SH-SY5Y (cell line): ENCODE results near the gene APOBEC3G.

Experiments used
- GATA2 ChIP-seq: IDR thresholded peaks from 2 replicates; pipeline ENCODE4 v1.6.1; 2011; ENCODE audit warnings: mild to moderate bottlenecking, low read depth, low read length
- GATA3 ChIP-seq: IDR thresholded peaks from 2 replicates; pipeline ENCODE4 v1.6.1; 2011; ENCODE audit warnings: low read depth, mild to moderate bottlenecking, low read length, moderate library complexity

DNA sequence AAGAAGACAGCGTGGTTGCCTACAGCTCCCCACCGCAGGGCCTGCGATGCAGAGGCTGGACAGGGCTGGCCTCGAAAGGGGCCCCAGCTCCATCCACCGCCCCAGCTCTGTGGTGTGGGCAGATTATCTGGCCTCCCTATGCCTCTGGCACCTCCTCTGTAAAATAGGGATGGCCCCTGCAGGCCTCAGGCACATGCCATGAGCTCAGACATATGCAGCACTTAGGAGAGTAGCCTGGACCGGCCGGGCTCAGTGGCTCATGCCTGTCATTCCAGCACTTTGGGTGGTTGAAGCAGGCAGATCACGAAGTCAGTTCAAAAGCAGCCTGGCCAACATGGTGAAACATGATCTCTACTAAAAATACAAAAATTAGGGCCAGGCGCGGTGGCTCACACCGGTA, 48.8 kb upstream of the APOBEC3G start:
- TF ChIP-seq GATA2: no peak
- no peak for TF ChIP-seq GATA3
